ENCODE results near the gene CAPN11.

DNA sequence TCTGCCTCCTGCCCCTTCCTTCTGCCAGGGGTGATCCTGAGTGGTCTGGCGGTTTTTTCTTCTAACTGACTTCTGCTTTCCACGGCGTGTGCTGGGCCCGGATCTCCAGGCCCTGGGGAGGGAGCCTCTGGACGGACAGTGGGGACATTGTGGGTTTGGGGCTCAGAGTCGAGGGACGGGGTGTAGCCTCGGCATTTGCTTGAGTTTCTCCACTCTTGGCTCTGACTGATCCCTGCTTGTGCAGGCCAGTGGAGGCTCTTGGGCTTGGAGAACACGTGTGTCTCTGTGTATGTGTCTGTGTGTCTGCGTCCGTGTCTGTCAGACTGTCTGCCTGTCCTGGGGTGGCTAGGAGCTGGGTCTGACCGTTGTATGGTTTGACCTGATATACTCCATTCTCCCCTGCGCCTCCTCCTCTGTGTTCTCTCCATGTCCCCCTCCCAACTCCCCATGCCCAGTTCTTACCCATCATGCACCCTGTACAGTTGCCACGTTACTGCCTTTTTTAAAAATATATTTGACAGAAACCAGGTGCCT, 75.0 kb downstream of the CAPN11 start:
- TF ChIP-seq, protein P1, sequence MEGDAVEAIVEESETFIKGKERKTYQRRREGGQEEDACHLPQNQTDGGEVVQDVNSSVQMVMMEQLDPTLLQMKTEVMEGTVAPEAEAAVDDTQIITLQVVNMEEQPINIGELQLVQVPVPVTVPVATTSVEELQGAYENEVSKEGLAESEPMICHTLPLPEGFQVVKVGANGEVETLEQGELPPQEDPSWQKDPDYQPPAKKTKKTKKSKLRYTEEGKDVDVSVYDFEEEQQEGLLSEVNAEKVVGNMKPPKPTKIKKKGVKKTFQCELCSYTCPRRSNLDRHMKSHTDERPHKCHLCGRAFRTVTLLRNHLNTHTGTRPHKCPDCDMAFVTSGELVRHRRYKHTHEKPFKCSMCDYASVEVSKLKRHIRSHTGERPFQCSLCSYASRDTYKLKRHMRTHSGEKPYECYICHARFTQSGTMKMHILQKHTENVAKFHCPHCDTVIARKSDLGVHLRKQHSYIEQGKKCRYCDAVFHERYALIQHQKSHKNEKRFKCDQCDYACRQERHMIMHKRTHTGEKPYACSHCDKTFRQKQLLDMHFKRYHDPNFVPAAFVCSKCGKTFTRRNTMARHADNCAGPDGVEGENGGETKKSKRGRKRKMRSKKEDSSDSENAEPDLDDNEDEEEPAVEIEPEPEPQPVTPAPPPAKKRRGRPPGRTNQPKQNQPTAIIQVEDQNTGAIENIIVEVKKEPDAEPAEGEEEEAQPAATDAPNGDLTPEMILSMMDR (IDR thresholded peaks at IDR 0.05) = no peak
- no peak for TF ChIP-seq POLR2A (IDR thresholded peaks at IDR 0.05)
